Adrenal gland (tissue), 5 donors: Measurements from ENCODE around the gene TMEM63C.

ENCODE experiments used
- CTCF ChIP-seq, 6 experiments: fragments of 450-650 bp in 4 of 6; fragments of 200-600 bp in 2 of 6; sonication (generic) in 1 of 6; IDR thresholded peaks; 1 replicate in 5 of 6; 2 replicates in 1 of 6; pipeline versions ENCODE4 v1.5.1 to v1.8.0; 2016 to 2021; ENCODE audit warnings: antibody characterized with exemption in 6 of 6, mild to moderate bottlenecking in 2 of 6, moderate library complexity in 1 of 6
- POLR2A ChIP-seq, 2 donors: fragments of 450-650 bp; IDR thresholded peaks; one replicate each; pipeline ENCODE4 v1.6.1; 2017; ENCODE audit warnings: antibody characterized with exemption in 2 of 2, mild to moderate bottlenecking in 2 of 2, moderate library complexity in 1 of 2
- donor health status: DM: no; HTN: no; CAD: no.

GRCh38 chr14:77220246-77221017, 38.8 kb downstream of the TMEM63C start:
- no peak for TF ChIP-seq CTCF (IDR thresholded peaks at IDR 0.05)
- TF ChIP-seq POLR2A (IDR thresholded peaks at IDR 0.05): no peak
